H9 (cell line): ENCODE data around the gene MUC5B. TPM values are rescaled to one million over a fixed set of nuclear protein-coding genes. Genes with fewer than 3 reads are reported as not detected.

Source experiments
- DNase-seq: peaks from one replicate; pipeline ENCODE4 v3.0.0-alpha.2; 2017
- H2AFZ ChIP-seq: one replicate; pipeline ENCODE4 v1.6.1; 2013; ENCODE audit warnings: mild to moderate bottlenecking, low read length, control low read depth, moderate library complexity
- H2AK5ac ChIP-seq: 2 replicates; pipeline ENCODE4 v1.6.1; 2013; ENCODE audit warnings: low read length, control low read depth, mixed read lengths; ENCODE audit not compliant: insufficient read length
- H2BK120ac ChIP-seq: one replicate; pipeline ENCODE4 v1.6.1; 2013; ENCODE audit warnings: low read depth, mild to moderate bottlenecking, low read length, control low read depth, inconsistent platforms; ENCODE audit not compliant: poor library complexity, severe bottlenecking
- H2BK12ac ChIP-seq: 2 replicates; pipeline ENCODE4 v1.6.1; 2013; ENCODE audit warnings: low read length, control low read depth, mixed read lengths, low read depth; ENCODE audit not compliant: insufficient read length
- H2BK15ac ChIP-seq: 2 replicates; pipeline ENCODE4 v1.6.1; 2013; ENCODE audit warnings: low read depth, low read length, control low read depth
- H2BK20ac ChIP-seq: one replicate; pipeline ENCODE4 v1.6.1; 2013; ENCODE audit warnings: low read depth, mild to moderate bottlenecking, low read length, control low read depth, inconsistent platforms; ENCODE audit not compliant: poor library complexity, severe bottlenecking
- H2BK5ac ChIP-seq: 2 replicates; pipeline ENCODE4 v1.6.1; 2013; ENCODE audit warnings: low read length, control low read depth, mixed read lengths; ENCODE audit not compliant: insufficient read length
- H3K14ac ChIP-seq: 2 replicates; pipeline ENCODE4 v1.6.1; 2013; ENCODE audit warnings: low read length, control low read depth; ENCODE audit not compliant: insufficient read depth
- H3K18ac ChIP-seq: 2 replicates; pipeline ENCODE4 v1.6.1; 2013; ENCODE audit warnings: low read depth, mild to moderate bottlenecking, mixed read lengths, low read length, control low read depth; ENCODE audit not compliant: insufficient read length
- H3K23ac ChIP-seq: 2 replicates; pipeline ENCODE4 v1.6.1; 2013; ENCODE audit warnings: low read length, control low read depth, mixed read lengths, low read depth; ENCODE audit not compliant: insufficient read length
- H3K23me2 ChIP-seq: 2 replicates; pipeline ENCODE4 v1.6.1; 2013; ENCODE audit warnings: low read depth, mild to moderate bottlenecking, mixed read lengths, low read length, control low read depth; ENCODE audit not compliant: insufficient read length, poor library complexity, severe bottlenecking
- H3K27ac ChIP-seq: 2 replicates; pipeline ENCODE4 v1.5.1; 2013; ENCODE audit warnings: low read length, control low read depth, mixed read lengths, low read depth; ENCODE audit not compliant: insufficient read length
- H3K27me3 ChIP-seq: 2 replicates; pipeline ENCODE4 v1.6.1; 2013; ENCODE audit warnings: low read length, control low read depth, inconsistent platforms; ENCODE audit not compliant: insufficient read depth
- H3K4ac ChIP-seq: 2 replicates; pipeline ENCODE4 v1.6.1; 2013; ENCODE audit warnings: low read depth, mild to moderate bottlenecking, control low read depth, inconsistent platforms, low read length, moderate library complexity
- H3K4me1 ChIP-seq: 2 replicates; pipeline ENCODE4 v1.6.1; 2013; ENCODE audit warnings: low read length, control low read depth, inconsistent platforms; ENCODE audit not compliant: insufficient read depth
- H3K4me2 ChIP-seq: 2 replicates; pipeline ENCODE4 v1.6.1; 2013; ENCODE audit warnings: low read length, control low read depth, mixed read lengths; ENCODE audit not compliant: insufficient read length, insufficient read depth
- H3K56ac ChIP-seq: 2 replicates; pipeline ENCODE4 v1.6.1; 2013; ENCODE audit warnings: low read depth, mild to moderate bottlenecking, mixed read lengths, low read length, control low read depth; ENCODE audit not compliant: insufficient read length
- H3K79me1 ChIP-seq: 2 replicates; pipeline ENCODE4 v1.6.1; 2013; ENCODE audit warnings: low read depth, mild to moderate bottlenecking, moderate library complexity, low read length, control low read depth, inconsistent platforms; ENCODE audit not compliant: insufficient read depth, poor library complexity, severe bottlenecking
- H3K79me2 ChIP-seq: 2 replicates; pipeline ENCODE4 v1.6.1; 2013; ENCODE audit warnings: low read length, control low read depth, inconsistent platforms; ENCODE audit not compliant: insufficient read depth
- H3K9ac ChIP-seq: 2 replicates; pipeline ENCODE4 v1.6.1; 2013; ENCODE audit warnings: low read length, control low read depth, mixed read lengths; ENCODE audit not compliant: insufficient read length; ENCODE audit errors: extremely low read depth
- H3K9me3 ChIP-seq: one replicate; pipeline ENCODE4 v1.6.1; 2013; ENCODE audit warnings: low read depth, low read length, inconsistent platforms; ENCODE audit not compliant: control insufficient read depth
- H3T11ph ChIP-seq: one replicate; pipeline ENCODE4 v1.6.1; 2013; ENCODE audit warnings: mild to moderate bottlenecking, low read length, control low read depth, inconsistent platforms
- H4K20me1 ChIP-seq: one replicate; pipeline ENCODE4 v1.6.1; 2013; ENCODE audit not compliant: control insufficient read depth, insufficient read length, insufficient read depth
- H4K5ac ChIP-seq: 2 replicates; pipeline ENCODE4 v1.6.1; 2013; ENCODE audit warnings: low read depth, mild to moderate bottlenecking, mixed read lengths, low read length, control low read depth; ENCODE audit not compliant: insufficient read length
- H4K8ac ChIP-seq: replicated peaks from 2 replicates; pipeline ENCODE4 v1.6.1; 2013; ENCODE audit warnings: low read length, control low read depth, mixed read lengths, low read depth; ENCODE audit not compliant: insufficient read length
- H4K91ac ChIP-seq: 2 replicates; pipeline ENCODE4 v1.6.1; 2013; ENCODE audit warnings: low read depth, mild to moderate bottlenecking, moderate library complexity, mixed read lengths, low read length, control low read depth; ENCODE audit not compliant: insufficient read length
- H3K27ac Mint-ChIP-seq, 3 experiments: 2 replicates in 2 of 3; 3 replicates in 1 of 3; pipeline ENCODE4 v1.8.0; 2020 to 2021; ENCODE audit warnings: mixed read lengths in 3 of 3, mild to moderate bottlenecking in 1 of 3, moderate library complexity in 1 of 3
- H3K27me3 Mint-ChIP-seq: 2 replicates; pipeline ENCODE4 v1.8.0; 2021; ENCODE audit warnings: low read depth, mild to moderate bottlenecking, moderate library complexity, mixed read lengths
- H3K36me3 Mint-ChIP-seq, 3 experiments: 2 replicates in 2 of 3; 3 replicates in 1 of 3; pipeline ENCODE4 v1.8.0; 2020 to 2021; ENCODE audit warnings: low read depth in 3 of 3, mixed read lengths in 3 of 3; ENCODE audit not compliant: insufficient read depth in 1 of 3
- H3K4me1 Mint-ChIP-seq, 2 experiments: 2 replicates each; pipeline ENCODE4 v1.8.0; 2020; ENCODE audit warnings: mixed read lengths in 2 of 2
- H3K4me3 Mint-ChIP-seq, 2 experiments: 2 replicates in 1 of 2; 3 replicates in 1 of 2; pipeline ENCODE4 v1.8.0; 2020 to 2021; ENCODE audit warnings: mild to moderate bottlenecking in 2 of 2, mixed read lengths in 2 of 2, moderate library complexity in 1 of 2
- H3K9me3 Mint-ChIP-seq, 2 experiments: 2 replicates in 1 of 2; 3 replicates in 1 of 2; pipeline ENCODE4 v1.8.0; 2020; ENCODE audit warnings: mild to moderate bottlenecking in 2 of 2, mixed read lengths in 2 of 2, moderate library complexity in 1 of 2
- WGBS: extraction: QIAGEN DNeasy Blood & Tissue Kit; methylation state at CpG from one replicate; pipeline ENCODE4 v1.1.7; 2013; ENCODE audit warnings: missing lambda C conversion rate, low lambda C conversion rate, mixed read lengths; ENCODE audit not compliant: insufficient read length; ENCODE audit errors: extremely low coverage; 5-methylcytosine and 5-hydroxymethylcytosine counted together
- total RNA-seq: library from RNA; stranded (reverse); gene quantifications from 2 replicates; pipeline ENCODE4 v1.2.1, GENCODE V29; 2021
- TF ChIP-seq, protein P1 (sequence below): fragments of 200-600 bp; sonication (generic); conservative IDR thresholded peaks from 3 replicates; pipeline ENCODE4 v1.8.0; 2021; ENCODE audit warnings: antibody characterized with exemption, mild to moderate bottlenecking

MUC5B gene
- total RNA-seq, 1 experiment from 2014 or later = not detected

DNA sequence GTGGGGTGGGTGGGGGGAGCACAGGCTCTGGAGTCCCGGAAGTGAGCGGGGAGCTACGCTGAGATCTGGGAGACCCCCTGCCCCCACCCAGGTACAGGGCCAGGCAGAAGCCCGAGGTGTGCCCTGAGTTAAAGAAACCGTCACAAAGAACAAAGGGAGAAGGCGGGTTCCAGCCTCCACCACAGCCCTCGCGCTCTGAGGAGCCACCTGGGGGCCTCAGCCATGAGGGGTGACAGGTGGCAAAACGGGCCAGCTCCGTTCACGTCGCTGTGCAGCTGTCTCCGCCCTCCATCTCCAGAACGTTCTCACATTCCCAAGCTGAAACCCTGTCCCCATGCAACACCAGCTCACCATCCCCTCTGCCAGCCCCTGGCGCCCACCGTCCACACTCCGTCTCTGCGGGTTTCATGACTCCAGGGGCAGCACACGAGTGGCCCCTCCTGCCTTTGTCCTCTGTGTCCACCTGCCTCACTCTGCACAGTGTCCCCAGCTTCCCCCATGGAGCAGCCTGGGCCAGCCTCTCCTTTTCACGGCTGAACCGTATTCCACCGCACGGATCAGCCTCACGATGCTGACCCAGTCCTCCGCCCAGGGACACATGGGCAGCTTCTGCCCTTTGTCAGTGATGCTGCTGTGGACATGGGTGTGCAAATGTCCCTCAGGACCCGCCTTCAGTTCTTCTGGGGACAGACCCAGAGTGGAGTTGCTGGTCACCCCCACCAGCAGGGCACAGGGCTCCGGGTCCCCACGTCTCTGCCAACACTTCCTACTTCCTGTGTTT, 1.7 kb upstream of the MUC5B start:
- WGBS = no CpG with 5 or more reads among the region's 28 CpGs
- no peak overlapping the region for H3K4me2 ChIP-seq
- no peak overlapping the region for H2AFZ ChIP-seq
- Mint-ChIP-seq H3K27ac (no peak overlapping the region), H3K4me1 (peaks cover 3 to 9% of the 10 kb centered on the region in 2 experiments; a peak in 2 of 4 replicates), H3K36me3 (no peaks in the 10 kb centered on the region), H3K27me3 (peaks cover 24% of the 10 kb centered on the region), H3K4me3 (no peak overlapping the region), H3K9me3 (peaks cover 0 to 4% of the 10 kb centered on the region in 2 experiments; a peak in 2 of 5 replicates)
- H2BK120ac ChIP-seq = no peak overlapping the region
- no peak overlapping the region for H3K4ac ChIP-seq
- no peak overlapping the region; the same call in 1 of the 2 replicates for H3K14ac ChIP-seq
- H3K4me1 ChIP-seq = no peaks in the 10 kb centered on the region; the same call in 1 of the 2 replicates
- no peaks in the 10 kb centered on the region for H3K79me1 ChIP-seq
- H3T11ph ChIP-seq = no peak overlapping the region
- H3K79me2 ChIP-seq = no peaks in the 10 kb centered on the region
- H4K5ac ChIP-seq = no peak overlapping the region
- H4K20me1 ChIP-seq = peaks cover 3% of the 10 kb centered on the region
- no peaks in the 10 kb centered on the region for H3K27me3 ChIP-seq
- H3K27ac ChIP-seq = no peak overlapping the region
- no peak overlapping the region for H2BK12ac ChIP-seq
- DNase-seq = peak; percentile 20
- H2AK5ac ChIP-seq = no peak overlapping the region
- TF ChIP-seq, protein P1, sequence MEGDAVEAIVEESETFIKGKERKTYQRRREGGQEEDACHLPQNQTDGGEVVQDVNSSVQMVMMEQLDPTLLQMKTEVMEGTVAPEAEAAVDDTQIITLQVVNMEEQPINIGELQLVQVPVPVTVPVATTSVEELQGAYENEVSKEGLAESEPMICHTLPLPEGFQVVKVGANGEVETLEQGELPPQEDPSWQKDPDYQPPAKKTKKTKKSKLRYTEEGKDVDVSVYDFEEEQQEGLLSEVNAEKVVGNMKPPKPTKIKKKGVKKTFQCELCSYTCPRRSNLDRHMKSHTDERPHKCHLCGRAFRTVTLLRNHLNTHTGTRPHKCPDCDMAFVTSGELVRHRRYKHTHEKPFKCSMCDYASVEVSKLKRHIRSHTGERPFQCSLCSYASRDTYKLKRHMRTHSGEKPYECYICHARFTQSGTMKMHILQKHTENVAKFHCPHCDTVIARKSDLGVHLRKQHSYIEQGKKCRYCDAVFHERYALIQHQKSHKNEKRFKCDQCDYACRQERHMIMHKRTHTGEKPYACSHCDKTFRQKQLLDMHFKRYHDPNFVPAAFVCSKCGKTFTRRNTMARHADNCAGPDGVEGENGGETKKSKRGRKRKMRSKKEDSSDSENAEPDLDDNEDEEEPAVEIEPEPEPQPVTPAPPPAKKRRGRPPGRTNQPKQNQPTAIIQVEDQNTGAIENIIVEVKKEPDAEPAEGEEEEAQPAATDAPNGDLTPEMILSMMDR = no peak
- H4K91ac ChIP-seq = no peak overlapping the region
- H3K18ac ChIP-seq = no peak overlapping the region
- H2BK15ac ChIP-seq = no peak overlapping the region
- no peaks in the 10 kb centered on the region for H3K23me2 ChIP-seq
- no peak overlapping the region for H2BK20ac ChIP-seq
- no peak overlapping the region for H3K9ac ChIP-seq
- no peak overlapping the region for H3K56ac ChIP-seq
- no peaks in the 10 kb centered on the region for H3K9me3 ChIP-seq
- H2BK5ac ChIP-seq = no peak overlapping the region
- no peak overlapping the region for H3K23ac ChIP-seq
- no peak overlapping the region for H4K8ac ChIP-seq
